ENCODE measurements around the gene SFMBT2.
"Not testable (repeated sequence)": the region's sequence is repeated elsewhere in the genome, so short reads cannot be mapped to it uniquely, and the experiment has no call there.

SFMBT2 gene

DNA sequence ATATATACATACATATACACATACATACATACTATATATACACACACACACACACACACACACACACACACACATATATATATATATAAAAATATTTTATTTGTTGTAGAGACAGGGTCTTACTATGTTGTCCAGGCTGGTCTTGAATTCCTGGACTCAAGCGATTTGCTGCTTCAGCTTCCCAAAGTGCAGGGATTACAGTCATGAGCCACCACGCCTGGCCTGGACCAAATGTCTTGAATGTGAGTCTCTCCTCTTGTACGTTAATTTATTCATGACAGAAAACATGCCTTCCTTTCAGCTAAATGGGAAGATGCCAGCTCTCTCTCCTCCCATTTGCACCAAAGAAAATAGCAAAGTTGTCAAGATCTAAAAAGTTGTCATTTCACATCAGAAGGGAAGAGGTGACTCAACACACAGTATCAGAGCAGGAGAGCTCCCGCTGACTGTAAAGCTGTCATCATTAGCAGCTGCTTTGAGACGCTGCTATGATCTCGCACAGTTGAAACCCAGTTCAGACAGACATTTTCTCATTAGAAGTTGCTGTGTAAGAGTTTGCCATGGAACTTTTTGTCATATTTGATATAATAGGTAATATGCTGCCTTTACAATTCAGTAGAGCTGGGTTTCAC lies 224.3 kb downstream of the SFMBT2 start:
- Histone ChIP-seq H3K4me1 (ENCODE audit: control insufficient read depth, low read depth, low read length) (no peaks in the 10 kb centered on the region), H3K27me3 (ENCODE audit: control insufficient read depth, insufficient read depth, low read length) (no peaks in the 10 kb centered on the region), H3K27ac (ENCODE audit: low read length) (no peak overlapping the region), H3K9me3 (ENCODE audit: control insufficient read depth, low read depth, low read length) (no peaks in the 10 kb centered on the region), H3K4me3 (ENCODE audit: low read length) (no peak overlapping the region), H3K9ac (ENCODE audit: low read length) (no peak overlapping the region), H3K36me3 (ENCODE audit: control insufficient read depth, low read depth, low read length) (no peaks in the 10 kb centered on the region)

DNA sequence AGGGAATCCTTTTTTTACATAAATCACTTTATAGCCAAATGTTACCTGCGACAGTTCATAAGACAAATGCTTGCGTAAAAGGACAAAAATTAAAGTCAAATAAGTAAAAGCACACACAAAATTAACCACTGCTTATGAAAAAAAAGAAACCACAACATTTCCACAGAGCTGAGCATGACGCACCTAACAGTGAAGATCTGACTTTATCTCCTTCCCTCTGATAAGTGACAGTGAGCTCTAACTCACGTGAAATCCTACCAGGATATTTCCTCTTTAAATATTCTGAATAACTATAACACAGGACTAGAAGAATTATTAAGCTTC lies 225.5 kb downstream of the SFMBT2 start:
- Histone ChIP-seq H3K4me3 (ENCODE audit: low read length) (no peak overlapping the region), H3K27ac (ENCODE audit: low read length) (no peak overlapping the region), H3K36me3 (ENCODE audit: control insufficient read depth, low read depth, low read length) (no peaks in the 10 kb centered on the region), H3K9me3 (ENCODE audit: control insufficient read depth, low read depth, low read length) (no peaks in the 10 kb centered on the region), H3K9ac (ENCODE audit: low read length) (no peak overlapping the region), H3K4me1 (ENCODE audit: control insufficient read depth, low read depth, low read length) (no peaks in the 10 kb centered on the region), H3K27me3 (ENCODE audit: control insufficient read depth, insufficient read depth, low read length) (no peaks in the 10 kb centered on the region)

DNA sequence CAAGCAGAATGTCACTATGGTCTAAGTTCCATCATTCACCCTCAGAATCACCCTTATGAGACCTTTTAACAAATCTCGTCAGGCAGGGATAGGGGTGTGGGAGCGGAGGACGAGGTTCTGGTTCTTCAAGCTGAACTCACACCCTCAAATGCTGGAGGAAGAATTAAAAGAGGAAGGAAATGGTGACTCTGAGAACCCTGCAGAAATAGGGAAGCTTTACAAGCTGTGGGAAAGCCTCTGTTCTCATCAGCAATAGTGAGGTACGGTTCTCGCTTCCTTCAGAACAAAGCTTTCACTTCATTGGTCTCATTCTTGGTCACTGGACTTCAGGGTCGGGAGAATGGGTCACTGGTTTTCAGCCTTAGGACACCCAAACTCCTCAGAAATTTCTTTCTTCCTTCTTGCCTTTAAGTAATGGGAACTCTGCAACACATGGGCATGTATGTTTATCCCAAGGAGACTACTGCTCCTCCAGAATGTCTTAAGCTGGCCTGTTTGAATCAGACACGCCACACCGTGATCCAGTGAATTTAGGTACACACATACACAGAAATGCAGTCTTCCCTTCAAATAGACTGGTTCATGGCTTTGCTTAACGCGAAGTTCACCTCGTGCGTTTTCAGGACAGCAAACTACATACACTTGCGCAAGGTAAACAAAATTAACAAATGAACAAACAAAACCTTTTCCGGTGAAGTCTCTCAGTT lies 226.0 kb downstream of the SFMBT2 start:
- no peak overlapping the region for H3K27ac ChIP-seq (ENCODE audit: low read length)
- H3K4me1 ChIP-seq (ENCODE audit: control insufficient read depth, low read depth, low read length), result no peaks in the 10 kb centered on the region
- H3K4me3 ChIP-seq (ENCODE audit: low read length), result no peak overlapping the region
- H3K27me3 ChIP-seq (ENCODE audit: control insufficient read depth, insufficient read depth, low read length), result no peaks in the 10 kb centered on the region
- H3K9me3 ChIP-seq (ENCODE audit: control insufficient read depth, low read depth, low read length), result no peaks in the 10 kb centered on the region
- H3K36me3 ChIP-seq (ENCODE audit: control insufficient read depth, low read depth, low read length), result no peaks in the 10 kb centered on the region
- no peak overlapping the region for H3K9ac ChIP-seq (ENCODE audit: low read length)

DNA sequence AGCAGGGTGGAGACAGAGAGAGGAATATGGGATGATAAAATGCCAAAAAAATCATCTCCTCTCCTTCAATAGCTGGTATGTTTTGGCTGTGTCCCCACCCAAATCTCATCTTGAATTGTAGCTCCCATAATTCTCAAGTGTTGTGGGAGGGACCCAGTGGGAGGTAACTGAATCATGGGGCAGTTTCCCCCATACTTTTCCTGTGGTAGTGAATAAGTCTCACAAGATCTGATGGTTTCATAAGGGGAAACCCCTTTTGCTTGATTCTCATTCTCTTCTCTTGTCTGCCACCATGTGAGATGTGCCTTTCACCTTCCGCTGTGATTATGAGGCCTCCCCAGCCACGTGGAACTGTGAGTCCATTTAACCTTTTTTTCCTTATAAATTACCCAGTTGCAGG lies 226.7 kb downstream of the SFMBT2 start:
- not testable (repeated sequence) for H3K9me3 ChIP-seq (ENCODE audit: control insufficient read depth, low read depth, low read length); H3K4me3 ChIP-seq (ENCODE audit: low read length); H3K9ac ChIP-seq (ENCODE audit: low read length); H3K36me3 ChIP-seq (ENCODE audit: control insufficient read depth, low read depth, low read length); H3K27ac ChIP-seq (ENCODE audit: low read length); H3K27me3 ChIP-seq (ENCODE audit: control insufficient read depth, insufficient read depth, low read length); H3K4me1 ChIP-seq (ENCODE audit: control insufficient read depth, low read depth, low read length)

DNA sequence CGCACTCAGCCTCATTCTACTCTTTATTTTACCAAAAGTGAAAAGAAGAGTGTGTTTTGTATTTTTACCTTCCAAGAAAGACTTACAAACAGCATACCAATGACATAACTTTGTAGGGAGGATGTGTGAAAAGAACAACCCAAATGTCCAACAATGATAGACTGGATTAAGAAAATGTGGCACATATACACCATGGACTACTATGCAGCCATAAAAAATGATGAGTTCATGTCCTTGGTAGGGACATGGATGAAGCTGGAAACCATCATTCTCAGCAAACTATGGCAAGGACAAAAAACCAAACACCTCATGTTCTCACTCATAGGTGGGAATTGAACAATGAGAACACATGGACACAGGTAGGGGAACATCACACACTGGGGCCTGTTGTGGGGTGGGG lies 228.5 kb downstream of the SFMBT2 start:
- not testable (repeated sequence) for H3K4me1 ChIP-seq (ENCODE audit: control insufficient read depth, low read depth, low read length); H3K9me3 ChIP-seq (ENCODE audit: control insufficient read depth, low read depth, low read length); H3K9ac ChIP-seq (ENCODE audit: low read length); H3K36me3 ChIP-seq (ENCODE audit: control insufficient read depth, low read depth, low read length); H3K4me3 ChIP-seq (ENCODE audit: low read length); H3K27ac ChIP-seq (ENCODE audit: low read length); H3K27me3 ChIP-seq (ENCODE audit: control insufficient read depth, insufficient read depth, low read length)

DNA sequence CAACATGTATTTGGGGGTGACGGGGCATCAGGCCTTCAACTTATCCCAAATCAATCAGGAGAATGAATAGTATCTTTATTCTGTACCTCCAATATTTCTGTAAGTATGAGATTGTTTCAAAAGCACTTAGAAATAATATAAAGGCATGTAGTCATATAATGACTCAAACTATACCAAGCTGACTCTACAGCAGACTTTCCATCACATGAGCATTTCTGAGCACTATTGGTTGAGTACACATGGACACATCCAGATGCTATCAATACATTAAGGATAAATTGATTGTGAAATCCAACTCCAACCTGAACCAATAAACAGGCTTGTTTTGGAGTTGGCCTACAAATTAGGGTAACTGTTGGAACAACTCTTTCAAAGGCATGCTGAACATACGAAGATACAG lies 229.4 kb downstream of the SFMBT2 start:
- H3K36me3 ChIP-seq (ENCODE audit: control insufficient read depth, low read depth, low read length), result no peaks in the 10 kb centered on the region
- no peaks in the 10 kb centered on the region for H3K4me1 ChIP-seq (ENCODE audit: control insufficient read depth, low read depth, low read length)
- no peaks in the 10 kb centered on the region for H3K27me3 ChIP-seq (ENCODE audit: control insufficient read depth, insufficient read depth, low read length)
- no peak overlapping the region for H3K4me3 ChIP-seq (ENCODE audit: low read length)
- no peak overlapping the region for H3K9ac ChIP-seq (ENCODE audit: low read length)
- H3K27ac ChIP-seq (ENCODE audit: low read length), result no peak overlapping the region
- H3K9me3 ChIP-seq (ENCODE audit: control insufficient read depth, low read depth, low read length), result no peaks in the 10 kb centered on the region

DNA sequence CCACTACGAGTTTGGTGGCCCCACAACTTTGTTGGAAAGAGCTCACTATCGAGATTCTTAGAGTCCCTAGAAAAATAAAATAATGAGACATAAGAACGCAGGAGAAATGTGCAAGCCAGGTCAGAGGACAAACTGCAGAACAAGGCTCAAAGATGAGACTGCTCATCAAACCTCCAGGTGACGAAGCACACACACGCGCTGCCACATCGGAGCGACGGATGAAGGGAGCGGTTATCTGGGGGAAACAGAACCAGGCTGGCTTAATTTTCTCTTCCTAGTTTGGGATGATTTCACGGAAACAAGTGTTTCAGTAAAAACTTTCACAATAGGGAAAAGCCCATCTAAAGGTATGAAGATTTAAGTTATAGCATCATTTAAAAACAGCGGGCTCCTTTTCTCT lies 231.3 kb downstream of the SFMBT2 start:
- Histone ChIP-seq H3K27me3 (ENCODE audit: control insufficient read depth, insufficient read depth, low read length) (no peaks in the 10 kb centered on the region), H3K4me3 (ENCODE audit: low read length) (no peak overlapping the region), H3K36me3 (ENCODE audit: control insufficient read depth, low read depth, low read length) (no peaks in the 10 kb centered on the region), H3K9me3 (ENCODE audit: control insufficient read depth, low read depth, low read length) (no peaks in the 10 kb centered on the region), H3K27ac (ENCODE audit: low read length) (no peak overlapping the region), H3K9ac (ENCODE audit: low read length) (no peak overlapping the region), H3K4me1 (ENCODE audit: control insufficient read depth, low read depth, low read length) (no peaks in the 10 kb centered on the region)

DNA sequence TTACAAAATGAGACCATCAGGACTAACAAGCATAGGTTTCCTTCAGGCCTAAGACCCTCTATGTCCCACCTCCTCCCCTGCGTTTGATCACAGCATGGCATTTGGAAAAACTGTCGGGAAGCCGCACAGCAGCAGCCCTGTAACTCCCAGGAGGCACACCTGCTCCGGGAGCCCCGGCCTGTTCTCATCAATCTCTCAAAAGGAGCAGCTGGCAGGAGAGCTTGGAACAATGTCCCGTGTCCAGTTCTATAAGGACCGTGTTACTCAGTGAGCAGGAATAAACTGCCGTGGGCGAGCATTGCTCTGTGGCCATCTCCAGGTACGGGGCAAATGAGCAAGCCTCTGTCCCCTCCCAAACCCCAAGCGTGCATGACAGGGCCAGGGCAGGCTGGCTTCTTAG lies 236.9 kb downstream of the SFMBT2 start:
- Histone ChIP-seq H3K36me3 (ENCODE audit: control insufficient read depth, low read depth, low read length) (no peaks in the 10 kb centered on the region), H3K27me3 (ENCODE audit: control insufficient read depth, insufficient read depth, low read length) (no peaks in the 10 kb centered on the region), H3K27ac (ENCODE audit: low read length) (no peak overlapping the region), H3K4me1 (ENCODE audit: control insufficient read depth, low read depth, low read length) (no peaks in the 10 kb centered on the region), H3K9ac (ENCODE audit: low read length) (no peak overlapping the region), H3K4me3 (ENCODE audit: low read length) (no peak overlapping the region), H3K9me3 (ENCODE audit: control insufficient read depth, low read depth, low read length) (no peaks in the 10 kb centered on the region)

DNA sequence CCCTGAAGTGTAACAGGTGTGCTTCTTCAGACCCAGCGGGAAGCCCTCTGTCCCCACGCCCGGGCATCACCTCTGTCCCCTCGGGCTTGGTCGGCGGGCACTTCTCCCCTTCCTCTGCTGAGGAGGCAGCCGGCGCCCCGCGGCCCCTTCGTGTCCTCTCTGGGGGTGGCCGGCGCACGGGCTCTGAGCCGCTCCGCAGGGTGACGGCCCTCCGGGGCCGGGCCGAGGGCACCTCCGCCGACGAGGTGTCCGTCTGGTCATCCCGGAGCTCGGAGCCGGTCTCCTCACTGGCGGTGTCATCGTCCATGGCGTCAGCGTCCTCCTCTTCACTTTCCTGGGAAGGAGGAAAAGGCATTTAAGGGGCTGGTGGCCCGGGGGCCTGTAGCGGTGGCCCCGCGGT lies 239.0 kb downstream of the SFMBT2 start:
- H3K9me3 ChIP-seq (ENCODE audit: control insufficient read depth, low read depth, low read length), result no peaks in the 10 kb centered on the region
- H3K4me1 ChIP-seq (ENCODE audit: control insufficient read depth, low read depth, low read length), result no peaks in the 10 kb centered on the region
- no peaks in the 10 kb centered on the region for H3K27me3 ChIP-seq (ENCODE audit: control insufficient read depth, insufficient read depth, low read length)
- no peak overlapping the region for H3K27ac ChIP-seq (ENCODE audit: low read length)
- no peak overlapping the region for H3K9ac ChIP-seq (ENCODE audit: low read length)
- H3K4me3 ChIP-seq (ENCODE audit: low read length), result no peak overlapping the region
- H3K36me3 ChIP-seq (ENCODE audit: control insufficient read depth, low read depth, low read length), result no peaks in the 10 kb centered on the region

DNA sequence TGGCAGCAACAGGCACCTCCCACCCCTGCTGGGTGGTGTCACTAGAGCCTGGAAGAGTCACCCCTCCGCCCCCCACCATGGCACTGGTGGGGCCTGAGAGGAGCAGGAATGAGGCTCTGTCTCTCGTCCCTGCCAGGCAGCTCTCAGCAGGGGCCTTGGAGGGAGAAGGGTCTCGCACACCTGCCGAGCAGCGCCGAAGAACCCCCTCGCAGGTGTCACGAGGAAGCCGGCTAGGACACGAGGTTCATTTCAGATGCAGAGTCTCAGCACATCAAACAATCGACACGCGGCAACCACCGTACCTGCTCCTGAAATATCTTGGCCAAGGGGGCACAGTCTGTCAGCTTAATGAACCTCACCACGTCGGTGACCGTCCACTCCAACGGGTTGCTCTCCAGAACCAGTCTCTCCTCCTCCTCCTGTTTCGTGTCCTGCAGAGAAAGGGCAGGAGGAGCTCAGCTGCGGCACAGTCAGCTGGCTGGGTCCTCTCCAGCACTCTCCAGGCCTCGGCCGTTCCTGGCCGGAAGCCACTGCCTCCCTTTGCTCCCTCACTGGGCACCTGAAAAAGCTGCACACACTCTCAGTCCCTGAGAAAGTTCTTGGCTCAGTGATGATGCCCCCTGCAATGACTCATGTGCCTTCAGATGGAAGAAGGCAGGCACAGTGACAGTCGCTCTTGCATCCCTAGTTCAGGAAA lies 240.1 kb downstream of the SFMBT2 start:
- Histone ChIP-seq H3K9me3 (ENCODE audit: control insufficient read depth, low read depth, low read length) (no peaks in the 10 kb centered on the region), H3K36me3 (ENCODE audit: control insufficient read depth, low read depth, low read length) (no peaks in the 10 kb centered on the region), H3K4me1 (ENCODE audit: control insufficient read depth, low read depth, low read length) (no peaks in the 10 kb centered on the region), H3K27me3 (ENCODE audit: control insufficient read depth, insufficient read depth, low read length) (no peaks in the 10 kb centered on the region), H3K27ac (ENCODE audit: low read length) (no peak overlapping the region), H3K9ac (ENCODE audit: low read length) (no peak overlapping the region), H3K4me3 (ENCODE audit: low read length) (no peak overlapping the region)

DNA sequence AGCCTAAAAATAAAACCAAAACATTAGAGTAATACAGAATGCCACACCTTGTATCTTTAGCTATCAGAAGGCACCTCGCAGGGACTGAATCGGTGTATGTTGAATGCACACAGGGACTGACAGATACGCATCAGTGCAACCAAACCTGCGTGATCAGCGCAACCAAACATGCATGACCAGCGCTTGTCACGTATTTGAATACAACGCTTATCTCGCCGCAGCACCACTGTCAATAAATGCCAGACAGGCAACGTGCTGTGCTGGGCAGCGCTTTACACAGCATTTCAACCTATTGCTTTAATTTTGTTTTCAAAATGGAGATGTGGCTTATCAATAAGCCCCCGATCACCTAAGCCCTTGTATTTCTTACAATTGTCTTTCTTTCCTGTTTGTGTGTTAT lies 242.4 kb downstream of the SFMBT2 start:
- no peak overlapping the region for H3K27ac ChIP-seq (ENCODE audit: low read length)
- no peaks in the 10 kb centered on the region for H3K36me3 ChIP-seq (ENCODE audit: control insufficient read depth, low read depth, low read length)
- H3K27me3 ChIP-seq (ENCODE audit: control insufficient read depth, insufficient read depth, low read length), result no peaks in the 10 kb centered on the region
- H3K9ac ChIP-seq (ENCODE audit: low read length), result no peak overlapping the region
- H3K9me3 ChIP-seq (ENCODE audit: control insufficient read depth, low read depth, low read length), result no peaks in the 10 kb centered on the region
- H3K4me3 ChIP-seq (ENCODE audit: low read length), result no peak overlapping the region
- no peaks in the 10 kb centered on the region for H3K4me1 ChIP-seq (ENCODE audit: control insufficient read depth, low read depth, low read length)
